B cell (primary cell): Measurements from ENCODE around the gene RARRES2. TPM values are rescaled to one million over a fixed set of nuclear protein-coding genes. Genes with fewer than 3 reads are reported as not detected.

Experiments
- ATAC-seq: fragments of 200-7000 bp; cut with Tn5 transposase; one replicate; pipeline ENCODE4 v1.10.0; 2021; ENCODE audit warnings: low read depth, mild to moderate bottlenecking, moderate number of reproducible peaks, moderate library complexity
- CTCF ChIA-PET: fragments of 350-600 bp; sonication (Branson Sonifier 250); formaldehyde crosslinking; loops from one replicate; lab custom pipeline; 2021; ENCODE audit warnings: antibody characterized with exemption, inconsistent platforms; lab: Charles Lee
- POLR2A ChIA-PET: fragments of 350-600 bp; sonication (Branson Sonifier 250); formaldehyde crosslinking; loops from one replicate; lab custom pipeline; 2021; ENCODE audit warnings: antibody characterized with exemption; lab: Charles Lee
- DNase-seq: peaks from one replicate; pipeline ENCODE4 v3.0.0; 2013
- H2AFZ ChIP-seq: 2 replicates; pipeline ENCODE4 v1.6.1; 2012; ENCODE audit warnings: mild to moderate bottlenecking, low read depth, low read length; ENCODE audit not compliant: insufficient read depth, poor library complexity, severe bottlenecking
- H3K27ac ChIP-seq, 2 donors: 1 replicate in 1 of 2; 2 replicates in 1 of 2; pipeline ENCODE4 v1.5.1; 2012 to 2013; ENCODE audit warnings: low read length in 2 of 2, mild to moderate bottlenecking in 2 of 2, moderate library complexity in 1 of 2
- H3K27me3 ChIP-seq, 4 experiments: fragments of 200-600 bp in 1 of 4; sonication (generic) in 1 of 4; replicated peaks in 1 of 4; 1 replicate in 2 of 4; 2 replicates in 2 of 4; pipeline versions ENCODE4 v1.6.1 to v1.7.0; 2013 to 2016; ENCODE audit warnings: low read length in 3 of 4, mild to moderate bottlenecking in 2 of 4, mixed read lengths in 1 of 4, moderate library complexity in 1 of 4; ENCODE audit not compliant: insufficient read depth in 4 of 4, control insufficient read depth in 3 of 4; ENCODE audit errors: control extremely low read depth in 1 of 4
- H3K36me3 ChIP-seq, 2 experiments: replicated peaks in 1 of 2; 1 replicate in 1 of 2; 2 replicates in 1 of 2; pipeline versions ENCODE4 v1.6.1 to v1.7.1; 2013; ENCODE audit warnings: low read length in 1 of 2; ENCODE audit not compliant: insufficient read depth in 2 of 2, control insufficient read depth in 1 of 2; ENCODE audit errors: control extremely low read depth in 1 of 2, extremely low read depth in 1 of 2
- H3K4me1 ChIP-seq, 2 donors: fragments of 200-600 bp in 1 of 2; sonication (generic) in 1 of 2; 1 replicate in 1 of 2; 2 replicates in 1 of 2; pipeline versions ENCODE4 v1.5.1 to v1.6.1; 2013 to 2017; ENCODE audit warnings: low read length in 2 of 2; ENCODE audit not compliant: control insufficient read depth in 2 of 2, insufficient read depth in 2 of 2
- H3K4me2 ChIP-seq: replicated peaks from 2 replicates; pipeline ENCODE3; 2012; ENCODE audit warnings: mild to moderate bottlenecking, low read depth, low read length; ENCODE audit not compliant: poor library complexity, severe bottlenecking
- H3K4me3 ChIP-seq, 5 experiments: fragments of 200-600 bp in 1 of 5; sonication (generic) in 1 of 5; 1 replicate in 3 of 5; 2 replicates in 2 of 5; pipeline versions ENCODE4 v1.5.1 to v1.7.0; 2011 to 2016; ENCODE audit warnings: low read length in 4 of 5, mild to moderate bottlenecking in 4 of 5, low read depth in 2 of 5, control low read depth in 1 of 5, moderate library complexity in 1 of 5; ENCODE audit not compliant: insufficient read depth in 1 of 5; ENCODE audit errors: control extremely low read depth in 1 of 5, extremely low read depth in 1 of 5
- H3K79me2 ChIP-seq: fragments of 200-600 bp; sonication (generic); one replicate; pipeline ENCODE4 v1.6.0; 2016; ENCODE audit warnings: low read length; ENCODE audit not compliant: control insufficient read depth, insufficient read depth
- H3K9ac ChIP-seq: fragments of 200-600 bp; sonication (generic); 2 replicates; pipeline ENCODE4 v1.6.1; 2017; ENCODE audit warnings: mild to moderate bottlenecking, low read length, moderate library complexity
- H3K9me3 ChIP-seq, 3 donors: one replicate each; pipeline versions ENCODE4 v1.6.1 to v1.7.1; 2013; ENCODE audit warnings: low read length in 2 of 3; ENCODE audit not compliant: control insufficient read depth in 2 of 3, insufficient read depth in 1 of 3; ENCODE audit errors: control extremely low read depth in 1 of 3
- H4K20me1 ChIP-seq: 2 replicates; pipeline ENCODE4 v1.6.0; 2012; ENCODE audit warnings: mild to moderate bottlenecking, low read length; ENCODE audit not compliant: insufficient read depth, control insufficient read depth, poor library complexity, severe bottlenecking
- H3K27ac Mint-ChIP-seq: one replicate; pipeline ENCODE4 v1.8.0; 2021; ENCODE audit warnings: mixed read lengths
- H3K27me3 Mint-ChIP-seq: one replicate; pipeline ENCODE4 v1.8.0; 2021; ENCODE audit warnings: mixed read lengths
- H3K4me1 Mint-ChIP-seq: one replicate; pipeline ENCODE4 v1.8.0; 2021; ENCODE audit warnings: mixed read lengths
- H3K4me3 Mint-ChIP-seq: one replicate; pipeline ENCODE4 v1.8.0; 2021; ENCODE audit warnings: mixed read lengths
- H3K9me3 Mint-ChIP-seq: one replicate; pipeline ENCODE4 v1.8.0; 2022; ENCODE audit warnings: mixed read lengths; ENCODE audit not compliant: insufficient read depth
- EZH2 ChIP-seq: IDR thresholded peaks from 2 replicates; pipeline ENCODE4 v1.6.1; 2012; ENCODE audit warnings: borderline replicate concordance, low read depth, mild to moderate bottlenecking, moderate library complexity, low read length; ENCODE audit not compliant: insufficient read depth, poor library complexity, severe bottlenecking
- WGBS: methylation state at CpG from one replicate; pipeline ENCODE4 v1.1.5; 2013; ENCODE audit warnings: missing lambda C conversion rate; ENCODE audit not compliant: insufficient coverage; 5-methylcytosine and 5-hydroxymethylcytosine counted together
- intact Hi-C: fragments of 100-400 bp; cut with micrococcal nuclease; formaldehyde crosslinking; loops from one replicate; pipeline ENCODE4 v1.10.0; 2022
- polyA plus RNA-seq: library from polyadenylated mRNA; depleted of rRNA; stranded (reverse); fragments of >200 nt; gene quantifications from 2 replicates; pipeline ENCODE4 v1.2.3, GENCODE V29; 2012
- total RNA-seq, 2 donors: library from RNA; stranded (reverse); fragments of 120-200 nt in 1 of 2; gene quantifications; 1 replicate in 1 of 2; 2 replicates in 1 of 2; pipeline versions ENCODE4 v1.2.3 to v1.2.4, GENCODE V29; 2013 to 2022
- TF ChIP-seq, protein P1 (sequence below): fragments of 200-600 bp; IDR thresholded peaks from one replicate; pipeline ENCODE4 v1.8.0; 2022; ENCODE audit warnings: antibody characterized with exemption, mild to moderate bottlenecking

RARRES2 gene
- total and polyA plus RNA-seq, 2 donors (not counting 1 experiment from before 2014, with no cell fraction given), result not detected

DNA sequence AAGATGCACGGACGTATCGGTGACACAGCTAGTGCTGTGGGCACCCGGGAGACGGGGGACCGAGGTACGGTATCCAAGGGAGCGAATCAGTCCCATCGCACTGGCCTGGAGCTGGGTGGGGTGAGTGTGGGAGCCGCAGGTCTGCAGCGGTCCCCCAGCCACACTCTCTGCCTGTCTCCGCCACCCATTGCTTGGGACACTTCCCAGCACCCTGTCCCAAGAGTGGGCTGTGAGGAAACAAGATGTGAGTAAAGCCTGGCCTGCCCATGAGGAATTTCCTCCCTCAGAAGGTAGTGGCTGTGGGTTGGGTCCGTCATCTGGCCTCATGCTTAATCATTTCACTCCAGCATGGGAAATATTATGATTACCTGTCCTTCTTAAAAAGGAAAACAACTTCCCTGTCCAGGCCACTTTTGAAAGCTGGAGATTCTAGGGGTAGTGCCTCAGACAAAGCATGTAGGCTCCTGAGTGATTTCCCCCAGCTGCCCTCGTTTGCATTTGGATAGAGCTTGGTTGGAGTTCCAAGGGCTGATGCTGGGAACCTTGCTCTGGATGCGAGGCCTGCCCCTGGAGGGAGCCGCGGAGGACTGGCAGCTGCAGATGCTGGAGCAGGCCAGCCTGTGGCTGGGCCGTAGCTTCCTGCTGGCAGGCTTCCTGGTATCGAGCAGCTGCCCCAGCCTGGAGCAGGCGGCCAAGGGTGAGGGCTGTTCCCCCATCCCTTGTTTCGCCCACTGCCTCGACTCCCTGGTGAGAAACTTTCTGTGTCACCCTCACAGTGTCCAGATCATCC is 11.9 kb downstream of the RARRES2 start:
- Mint-ChIP-seq H3K27me3 (no peaks in the 10 kb centered on the region), H3K9me3 (no peaks in the 10 kb centered on the region), H3K4me3 (no peak overlapping the region), H3K4me1 (peaks cover 11% of the 10 kb centered on the region), H3K27ac (no peak overlapping the region)
- TF ChIP-seq, protein P1, sequence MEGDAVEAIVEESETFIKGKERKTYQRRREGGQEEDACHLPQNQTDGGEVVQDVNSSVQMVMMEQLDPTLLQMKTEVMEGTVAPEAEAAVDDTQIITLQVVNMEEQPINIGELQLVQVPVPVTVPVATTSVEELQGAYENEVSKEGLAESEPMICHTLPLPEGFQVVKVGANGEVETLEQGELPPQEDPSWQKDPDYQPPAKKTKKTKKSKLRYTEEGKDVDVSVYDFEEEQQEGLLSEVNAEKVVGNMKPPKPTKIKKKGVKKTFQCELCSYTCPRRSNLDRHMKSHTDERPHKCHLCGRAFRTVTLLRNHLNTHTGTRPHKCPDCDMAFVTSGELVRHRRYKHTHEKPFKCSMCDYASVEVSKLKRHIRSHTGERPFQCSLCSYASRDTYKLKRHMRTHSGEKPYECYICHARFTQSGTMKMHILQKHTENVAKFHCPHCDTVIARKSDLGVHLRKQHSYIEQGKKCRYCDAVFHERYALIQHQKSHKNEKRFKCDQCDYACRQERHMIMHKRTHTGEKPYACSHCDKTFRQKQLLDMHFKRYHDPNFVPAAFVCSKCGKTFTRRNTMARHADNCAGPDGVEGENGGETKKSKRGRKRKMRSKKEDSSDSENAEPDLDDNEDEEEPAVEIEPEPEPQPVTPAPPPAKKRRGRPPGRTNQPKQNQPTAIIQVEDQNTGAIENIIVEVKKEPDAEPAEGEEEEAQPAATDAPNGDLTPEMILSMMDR, result no peak
- TF ChIP-seq EZH2, result no peak
- Histone ChIP-seq H3K4me2 (no peak overlapping the region), H3K9ac (no peak overlapping the region), H3K36me3 (peaks cover 0 to 34% of the 10 kb centered on the region in 2 experiments), H3K9me3 (no peaks in the 10 kb centered on the region), H3K27me3 (no peaks in the 10 kb centered on the region), H2AFZ (no peak overlapping the region), H4K20me1 (no peaks in the 10 kb centered on the region), H3K4me3 (no peak overlapping the region), H3K79me2 (no peaks in the 10 kb centered on the region), H3K27ac (no peak overlapping the region), H3K4me1 (peaks cover 0 to 2% of the 10 kb centered on the region in 2 donors)
- DNase-seq (no peak), ATAC-seq (no peak)
- POLR2A ChIA-PET, result no interaction called here
- intact Hi-C loops, result no loop called here
- CTCF ChIA-PET, result interaction anchor here (1.0 kb wide), 1 partner anchor 10 kb away, joined by 3 read pairs; no protein-coding TSS in a partner anchor
- WGBS, result 90% methylated on average over 13 of the region's 22 CpGs

DNA sequence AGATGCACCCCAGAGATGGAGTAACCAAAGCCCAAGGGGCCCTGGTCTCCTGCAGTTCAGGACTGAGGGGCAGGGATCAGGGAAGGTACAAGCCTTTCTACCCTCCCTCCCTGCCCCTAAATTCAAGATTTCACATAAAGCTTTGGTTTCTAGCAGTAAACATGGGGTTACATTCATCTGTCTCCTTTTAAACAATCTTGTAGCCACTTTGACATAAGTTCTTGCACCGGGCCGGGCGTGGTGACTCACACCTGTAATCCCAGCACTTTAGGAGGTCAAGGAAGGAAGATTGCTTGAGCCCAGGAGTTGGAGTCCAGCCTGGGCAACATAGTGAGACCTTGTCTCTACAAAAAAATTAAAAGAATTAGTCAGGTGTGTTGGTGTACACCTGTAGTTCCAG is 14.1 kb downstream of the RARRES2 start:
- Histone ChIP-seq H3K4me1 (peaks cover 8 to 20% of the 10 kb centered on the region in 2 donors), H4K20me1 (no peaks in the 10 kb centered on the region), H3K4me3 (no peak overlapping the region), H3K4me2 (no peak overlapping the region), H3K27ac (no peak overlapping the region), H3K27me3 (no peaks in the 10 kb centered on the region), H2AFZ (no peak overlapping the region), H3K9me3 (peaks cover 0 to 4% (median 0%) of the 10 kb centered on the region in 3 donors), H3K9ac (no peak overlapping the region), H3K79me2 (peaks cover 10% of the 10 kb centered on the region), H3K36me3 (peaks cover 0 to 34% of the 10 kb centered on the region in 2 experiments)
- no peaks in the 10 kb centered on the region for H3K27me3 Mint-ChIP-seq
- DNase-seq (no peak), ATAC-seq (no peak)
- no peak for TF ChIP-seq EZH2
- TF ChIP-seq, protein P1, result no peak
- peaks cover 28% of the 10 kb centered on the region for H3K4me1 Mint-ChIP-seq
- no peak overlapping the region for H3K4me3 Mint-ChIP-seq
- ChIA-PET POLR2A (interaction anchor here (1.2 kb wide), 1 partner anchor 732 kb away, joined by 7 read pairs; the partner anchor contains the start of gene SLC4A2), CTCF (no interaction called here)
- H3K9me3 Mint-ChIP-seq, result no peaks in the 10 kb centered on the region
- intact Hi-C loops, result no loop called here
- H3K27ac Mint-ChIP-seq, result no peak overlapping the region
- 100% methylated on average over 3 of the region's 3 CpGs for WGBS
